ENCODE data around the gene ATXN10. TPM values are rescaled to one million over a fixed set of nuclear protein-coding genes. Genes with fewer than 3 reads are reported as not detected.

ATXN10 gene
- total RNA-seq, 1 donor from 2014 or later, result 53.2 TPM

DNA sequence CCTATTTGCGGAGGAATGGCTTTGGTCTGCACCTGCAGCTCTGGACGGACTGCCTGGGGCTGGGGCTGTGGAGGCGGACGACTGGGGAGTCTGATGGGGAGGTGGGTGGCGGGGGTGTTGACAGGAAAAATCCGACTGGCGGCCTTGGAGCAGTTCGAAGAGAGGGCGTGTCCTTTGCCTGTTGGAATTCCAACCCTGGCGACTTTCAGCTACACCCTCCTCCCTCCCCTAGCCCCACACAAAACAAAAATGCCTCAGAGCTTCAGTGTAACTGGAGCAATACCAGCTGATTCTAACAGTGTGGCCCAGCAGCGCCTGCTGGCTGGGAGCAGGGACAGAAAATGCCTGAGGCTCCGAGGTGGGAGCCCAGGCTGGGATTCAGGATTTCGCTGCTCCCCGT is 85.4 kb downstream of the ATXN10 start:
- no peak for DNase-seq (ENCODE audit: low read depth in 2 of 2)

GRCh38 chr22:45757936-45758335 is 86.3 kb downstream of the ATXN10 start:
- no peak for DNase-seq (ENCODE audit: low read depth in 2 of 2)

DNA sequence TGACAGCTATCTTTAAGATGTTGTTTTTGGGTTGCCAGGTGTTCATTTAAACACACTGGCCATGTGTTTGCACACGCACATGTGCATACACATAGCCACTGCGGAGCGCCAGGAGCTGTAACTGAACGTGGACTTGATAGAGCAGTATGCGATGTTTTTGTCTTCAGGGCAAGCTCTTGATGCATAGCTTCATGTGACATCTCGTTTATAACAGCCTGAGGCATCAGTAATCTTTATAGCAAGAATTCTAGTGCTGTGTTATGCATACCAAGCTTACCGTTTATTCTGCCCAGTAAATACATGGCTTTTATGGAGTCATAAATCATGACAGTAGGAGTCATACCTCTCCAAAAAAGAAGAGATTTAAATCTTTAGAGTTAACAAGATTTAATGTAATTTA is 87.0 kb downstream of the ATXN10 start:
- DNase-seq (ENCODE audit: low read depth in 2 of 2), result no peak

- no peak for DNase-seq (ENCODE audit: low read depth in 2 of 2)
Observed at GRCh38 chr22:45760682-45761081, 89.0 kb downstream of the ATXN10 start.

- no peak for DNase-seq (ENCODE audit: low read depth in 2 of 2)
Observed at GRCh38 chr22:45762545-45763235, 91.1 kb downstream of the ATXN10 start.

GRCh38 chr22:45763236-45763624 is 91.6 kb downstream of the ATXN10 start:
- no peak for DNase-seq (ENCODE audit: low read depth in 2 of 2)

DNA sequence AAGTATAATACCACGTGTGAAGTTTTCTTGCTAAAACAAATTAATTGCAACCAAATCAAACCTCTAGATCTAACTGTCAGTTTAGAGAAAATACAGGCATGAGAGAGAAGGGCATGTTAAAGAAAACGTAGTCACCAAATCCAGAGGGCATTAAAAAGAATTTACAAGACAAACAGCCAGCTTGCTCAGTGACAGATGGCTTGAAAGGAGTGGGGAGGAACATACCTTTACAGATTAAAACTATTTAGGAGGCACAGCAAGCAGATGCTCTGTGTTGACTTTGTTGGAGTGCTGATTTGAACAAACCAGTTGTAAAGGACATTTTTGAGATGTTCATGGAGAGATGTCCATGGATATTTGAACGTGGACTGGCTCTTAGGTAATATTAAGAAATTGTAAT is 96.9 kb downstream of the ATXN10 start:
- no peak for DNase-seq (ENCODE audit: low read depth in 2 of 2)

GRCh38 chr22:45769569-45770210 is 98.1 kb downstream of the ATXN10 start:
- no peak for DNase-seq (ENCODE audit: low read depth in 2 of 2)

GRCh38 chr22:45770506-45770905 is 98.9 kb downstream of the ATXN10 start:
- DNase-seq (ENCODE audit: low read depth in 2 of 2), result no peak

DNA sequence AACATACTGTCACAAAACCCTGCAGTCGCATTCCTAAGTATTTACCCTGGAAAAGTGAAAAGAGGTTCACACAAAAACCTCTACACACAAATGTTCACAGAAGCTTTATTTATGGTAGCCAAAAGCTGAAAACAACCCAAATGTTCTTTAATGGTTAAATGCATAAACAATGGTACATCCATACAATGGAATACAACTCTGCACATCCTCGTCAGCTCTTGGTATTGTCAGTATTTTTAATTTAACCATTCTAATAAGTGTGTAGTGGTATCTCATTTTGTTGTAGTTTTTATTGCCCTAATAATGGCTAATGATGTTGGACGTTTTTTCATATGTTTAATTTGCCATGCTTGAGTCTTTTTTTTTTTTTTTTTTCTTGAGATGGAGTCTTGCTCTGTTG is 99.4 kb downstream of the ATXN10 start:
- DNase-seq (ENCODE audit: low read depth in 2 of 2), result no peak

GRCh38 chr22:45771711-45772110 is 100.1 kb downstream of the ATXN10 start:
- DNase-seq (ENCODE audit: low read depth in 2 of 2), result no peak

GRCh38 chr22:45772743-45773142 is 101.1 kb downstream of the ATXN10 start:
- DNase-seq (ENCODE audit: low read depth in 2 of 2), result no peak

DNA sequence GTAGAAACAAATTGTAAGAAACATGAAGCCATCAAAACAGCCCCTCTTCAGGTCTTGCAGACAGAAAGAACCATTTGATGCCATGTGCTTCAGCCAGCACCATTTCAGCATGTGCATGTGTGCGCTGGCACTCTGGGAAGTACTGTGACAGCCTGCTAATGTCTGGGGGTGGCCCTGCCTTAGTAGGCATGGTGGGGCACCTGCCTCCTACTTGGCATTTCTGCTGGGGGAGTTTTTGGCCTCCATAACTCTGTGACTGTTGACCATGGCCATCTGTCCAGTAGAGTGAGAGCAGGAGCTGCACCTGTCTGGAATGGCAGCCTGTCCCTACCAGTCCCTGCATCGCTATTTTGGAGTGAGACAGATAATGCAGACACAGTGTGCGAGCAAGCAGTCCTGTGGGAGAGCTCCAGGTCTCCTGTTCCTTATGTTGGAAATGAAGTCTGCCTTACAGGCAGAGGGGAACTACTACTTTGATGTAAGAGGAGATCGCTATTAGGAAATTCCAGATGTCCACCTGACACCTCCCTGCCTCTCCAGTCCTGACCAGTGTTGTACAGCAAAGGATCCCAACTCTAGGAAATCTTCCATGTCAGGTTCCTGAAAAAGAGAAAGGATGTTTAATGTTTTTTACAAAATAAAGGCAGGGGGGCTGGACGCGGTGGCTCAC is 102.5 kb downstream of the ATXN10 start:
- no peak for DNase-seq (ENCODE audit: low read depth in 2 of 2)

DNA sequence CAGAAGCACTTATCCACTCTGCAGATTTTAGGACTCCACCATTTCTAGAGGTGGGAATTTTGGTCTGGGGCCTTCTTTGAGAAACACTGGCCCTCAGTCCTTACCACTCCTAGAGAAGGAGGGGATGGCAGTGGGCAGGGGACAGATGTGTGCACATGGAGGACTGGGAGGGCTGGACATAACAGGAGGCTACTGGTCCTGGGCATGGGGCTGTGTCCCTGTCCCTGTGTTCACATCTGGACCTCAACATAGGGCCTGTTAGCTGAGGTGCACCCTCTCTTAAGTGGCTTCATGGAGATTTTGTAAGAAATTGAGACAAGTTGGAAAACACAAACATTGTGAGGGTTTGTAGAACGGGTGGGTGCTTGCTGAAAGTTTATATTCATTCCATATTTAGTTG is 103.4 kb downstream of the ATXN10 start:
- DNase-seq (ENCODE audit: low read depth in 2 of 2), result no peak

GRCh38 chr22:45775569-45776312 is 104.1 kb downstream of the ATXN10 start:
- no peak for DNase-seq (ENCODE audit: low read depth in 2 of 2)

DNA sequence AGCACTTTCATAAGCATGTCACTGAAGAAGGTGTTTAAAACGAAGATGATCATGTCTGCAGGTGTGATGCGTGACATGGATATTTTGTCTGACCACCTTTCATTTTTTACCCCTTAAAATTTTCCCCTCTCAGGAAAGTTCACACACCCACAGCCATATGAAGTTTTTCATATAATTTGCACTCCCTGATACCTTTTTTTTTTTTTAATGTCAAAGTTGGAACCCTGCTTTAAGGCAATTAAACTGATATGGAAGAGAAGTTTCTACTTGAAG is 104.6 kb downstream of the ATXN10 start:
- DNase-seq (ENCODE audit: low read depth in 2 of 2), result no peak

- peak; percentile 11 to 52 for DNase-seq (ENCODE audit: low read depth in 2 of 2)
Observed at GRCh38 chr22:45777046-45777851, 105.6 kb downstream of the ATXN10 start.

GRCh38 chr22:45777852-45778375 is 106.3 kb downstream of the ATXN10 start:
- DNase-seq (ENCODE audit: low read depth in 2 of 2), result no peak

- no peak for DNase-seq (ENCODE audit: low read depth in 2 of 2)
Observed at GRCh38 chr22:45781459-45781858, 109.8 kb downstream of the ATXN10 start.

GRCh38 chr22:45781966-45782365 is 110.3 kb downstream of the ATXN10 start:
- DNase-seq (ENCODE audit: low read depth in 2 of 2), result no peak

DNA sequence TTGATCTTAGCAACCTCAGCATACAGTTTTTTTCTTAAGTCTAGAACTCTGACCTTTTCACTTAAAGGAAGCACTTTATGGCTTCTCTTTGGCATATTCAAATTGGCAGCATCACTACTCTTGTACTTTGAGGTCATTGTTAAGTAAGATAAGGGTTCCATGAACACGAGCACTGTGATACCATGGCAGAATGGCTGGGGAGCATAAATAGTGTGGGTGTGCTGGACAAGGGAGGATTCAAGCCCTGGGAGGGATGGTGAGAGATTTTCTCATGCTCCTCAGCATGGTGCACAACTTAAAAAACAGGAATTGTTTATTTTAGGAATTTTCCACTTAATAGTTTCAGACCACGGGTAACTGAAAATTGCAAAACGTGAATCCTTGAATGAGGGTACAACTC is 111.4 kb downstream of the ATXN10 start:
- no peak for DNase-seq (ENCODE audit: low read depth in 2 of 2)
